PC-3 (cell line): Measurements from ENCODE around the gene LYZ.
"Not testable (repeated sequence)": the region's sequence is repeated elsewhere in the genome, so short reads cannot be mapped to it uniquely, and the experiment has no call there.

ENCODE experiments used
- EZH2 ChIP-seq: fragments of 300-600 bp; sonication (generic); IDR thresholded peaks from one replicate; pipeline ENCODE4 v1.6.1; 2017; ENCODE audit warnings: antibody characterized with exemption, mild to moderate bottlenecking, low read length; ENCODE audit not compliant: unreplicated experiment
- EZH2phosphoT487 ChIP-seq: fragments of 300-600 bp; sonication (generic); IDR thresholded peaks from 2 replicates; pipeline ENCODE4 v1.6.1; 2018; ENCODE audit warnings: mild to moderate bottlenecking, antibody characterized with exemption, low read length, borderline replicate concordance
- TF ChIP-seq, protein P1 (sequence below): fragments of 300-600 bp; sonication (generic); conservative IDR thresholded peaks from 2 replicates; pipeline ENCODE4 v1.5.1; 2017; ENCODE audit warnings: antibody characterized with exemption, low read depth, mild to moderate bottlenecking, low read length

DNA sequence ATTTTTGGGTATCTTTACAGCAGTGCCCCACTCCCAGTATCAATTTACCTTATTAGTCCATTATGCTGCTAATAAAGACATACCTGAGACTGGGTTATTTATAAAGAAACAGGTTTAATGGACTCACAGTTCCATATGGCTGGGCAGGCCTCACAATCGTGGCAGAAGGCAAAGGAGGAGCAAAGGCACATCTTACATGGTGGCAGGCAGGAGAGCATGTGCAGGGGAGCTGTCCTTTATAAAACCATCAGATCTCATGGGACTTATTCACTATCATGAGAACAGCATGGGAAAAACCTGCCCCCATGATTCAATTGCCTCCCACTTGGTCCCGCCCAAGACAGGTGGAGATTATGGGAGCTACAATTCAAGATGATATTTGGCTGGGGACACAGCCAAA, 30.9 kb upstream of the LYZ start:
- TF ChIP-seq, protein P1, sequence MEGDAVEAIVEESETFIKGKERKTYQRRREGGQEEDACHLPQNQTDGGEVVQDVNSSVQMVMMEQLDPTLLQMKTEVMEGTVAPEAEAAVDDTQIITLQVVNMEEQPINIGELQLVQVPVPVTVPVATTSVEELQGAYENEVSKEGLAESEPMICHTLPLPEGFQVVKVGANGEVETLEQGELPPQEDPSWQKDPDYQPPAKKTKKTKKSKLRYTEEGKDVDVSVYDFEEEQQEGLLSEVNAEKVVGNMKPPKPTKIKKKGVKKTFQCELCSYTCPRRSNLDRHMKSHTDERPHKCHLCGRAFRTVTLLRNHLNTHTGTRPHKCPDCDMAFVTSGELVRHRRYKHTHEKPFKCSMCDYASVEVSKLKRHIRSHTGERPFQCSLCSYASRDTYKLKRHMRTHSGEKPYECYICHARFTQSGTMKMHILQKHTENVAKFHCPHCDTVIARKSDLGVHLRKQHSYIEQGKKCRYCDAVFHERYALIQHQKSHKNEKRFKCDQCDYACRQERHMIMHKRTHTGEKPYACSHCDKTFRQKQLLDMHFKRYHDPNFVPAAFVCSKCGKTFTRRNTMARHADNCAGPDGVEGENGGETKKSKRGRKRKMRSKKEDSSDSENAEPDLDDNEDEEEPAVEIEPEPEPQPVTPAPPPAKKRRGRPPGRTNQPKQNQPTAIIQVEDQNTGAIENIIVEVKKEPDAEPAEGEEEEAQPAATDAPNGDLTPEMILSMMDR: not testable (repeated sequence)
- TF ChIP-seq EZH2phosphoT487, EZH2: not testable (repeated sequence)
